CD4-positive, alpha-beta T cell treated with Interleukin-12 subunit alpha and Interleukin-12 subunit beta, for 1 hour (primary cell): Measurements from ENCODE around the gene C19orf18.
A peak's percentile ranks its signal among the peaks of the same experiment; 100 is the strongest.

Source experiments
- DNase-seq: peaks from one replicate; pipeline ENCODE4 v3.0.0-alpha.2; 2020

C19orf18 gene

DNA sequence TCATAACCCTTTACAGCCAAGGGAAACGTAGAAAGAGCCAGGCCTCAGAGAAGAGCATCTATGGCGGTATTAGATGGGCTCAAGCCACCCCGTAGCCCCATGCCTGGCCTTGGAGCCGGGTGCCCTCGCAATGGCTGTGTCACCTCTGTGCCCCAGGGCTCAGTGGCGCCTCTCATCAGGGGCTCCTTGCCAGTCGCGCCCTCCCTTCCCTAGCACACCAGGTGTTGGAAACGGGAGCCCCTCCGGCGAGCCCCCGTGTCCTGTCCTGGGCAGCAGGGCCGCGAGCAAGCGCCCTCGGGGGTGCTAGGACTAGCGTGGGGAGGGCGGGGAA lies 27.3 kb downstream of the C19orf18 start:
- no peak for DNase-seq

DNA sequence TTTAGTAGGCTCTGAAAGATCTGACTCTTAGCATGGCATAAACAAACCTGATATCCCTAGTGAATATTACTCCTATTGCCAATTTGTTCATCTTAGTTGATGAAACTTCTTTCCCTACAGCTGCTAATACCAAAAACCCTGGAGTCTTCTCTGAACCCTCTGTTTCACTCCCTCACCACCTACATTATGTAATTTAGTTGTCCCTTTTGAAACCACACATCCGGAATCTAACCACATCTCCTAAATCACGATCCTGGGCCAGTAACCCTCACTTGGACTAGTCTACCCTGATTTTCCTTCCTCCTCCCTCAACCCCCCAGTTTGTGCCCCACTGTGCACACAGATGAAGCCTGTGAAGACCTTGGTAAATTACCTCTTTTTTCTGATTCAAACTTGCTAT lies 28.0 kb downstream of the C19orf18 start:
- DNase-seq, result no peak

GRCh38 chr19:57941593-57941992 lies 32.7 kb downstream of the C19orf18 start:
- no peak for DNase-seq

- DNase-seq, result no peak
These were observed 38.6 kb downstream of the C19orf18 start for GRCh38 chr19:57935731-57936130.

- DNase-seq, result peak; percentile 68
These were observed 39.3 kb downstream of the C19orf18 start, which contains the start of gene ZNF418 for GRCh38 chr19:57934820-57935665. ZNF418 (minus strand) TSS chr19:57935402; CDS start chr19:57933822, 1,580 bp downstream.

DNA sequence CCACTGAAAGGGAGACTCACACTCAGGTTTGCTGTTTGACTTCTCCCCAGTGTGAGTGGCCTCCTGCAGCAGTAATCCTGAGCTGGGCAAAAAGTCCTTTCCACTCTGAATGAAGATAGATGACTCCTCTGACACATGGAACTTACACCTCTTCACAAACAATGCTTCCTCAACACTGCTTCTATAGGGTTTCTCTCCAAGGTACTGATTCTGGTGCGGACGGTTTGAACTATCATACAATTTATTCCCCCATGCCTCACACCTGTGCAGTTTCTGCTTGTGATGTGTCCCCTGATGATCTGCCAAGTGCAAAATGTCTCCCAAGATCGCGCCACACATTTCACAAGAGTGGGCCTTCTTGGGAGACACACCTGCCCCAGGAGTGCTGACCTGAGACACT lies 46.7 kb downstream of the C19orf18 start:
- DNase-seq, result no peak

DNA sequence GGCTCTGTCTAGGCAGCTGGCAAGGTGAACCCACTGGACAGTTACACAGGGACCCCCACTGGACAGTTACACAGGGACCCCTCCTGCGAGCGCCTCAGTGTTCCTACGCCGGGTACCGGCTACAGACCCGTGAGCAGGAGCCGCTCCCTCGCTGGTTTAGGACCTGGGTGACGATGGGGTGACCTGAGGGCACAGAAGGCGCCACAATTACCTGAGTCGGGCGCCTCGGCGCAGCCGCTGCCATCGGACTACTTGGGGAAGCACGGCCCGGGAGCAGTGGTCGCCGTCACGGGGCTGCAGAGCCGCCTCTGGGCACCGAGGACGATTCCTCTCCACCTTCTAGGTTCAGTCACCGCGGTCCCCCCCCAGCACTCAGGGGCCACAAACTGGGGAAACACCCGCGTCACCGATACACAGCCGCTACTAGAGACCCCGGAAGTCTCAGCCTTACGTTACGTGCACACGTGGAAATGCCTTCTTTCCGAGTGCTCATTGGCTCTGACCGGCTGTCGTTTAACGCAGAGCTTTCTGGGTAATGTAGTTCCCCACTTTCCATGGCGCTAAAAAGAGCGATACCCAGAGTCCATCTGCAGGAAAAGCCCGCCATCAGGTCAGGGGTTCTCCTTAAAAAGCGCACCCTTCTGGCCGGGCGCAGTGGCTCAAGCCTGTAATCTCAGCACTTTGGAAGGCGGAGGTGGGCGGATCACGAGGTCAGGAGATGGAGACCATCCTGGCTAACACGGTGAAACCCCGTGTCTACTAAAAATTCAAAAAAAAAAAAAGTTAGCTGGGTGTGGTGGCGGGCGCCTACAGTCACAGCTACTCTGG lies 58.0 kb downstream of the C19orf18 start, which contains the start of gene ZNF417:
Gene ZNF417 (minus strand): TSS at position 425 of the 828 bp plus-strand sequence. CDS start 181 bp downstream, at position 244.
- DNase-seq, result peak; percentile 94

GRCh38 chr19:57914531-57914930 lies 59.8 kb downstream of the C19orf18 start:
- no peak for DNase-seq
